ENCODE measurements around the gene GPR153. TPM values are rescaled to one million over a fixed set of nuclear protein-coding genes. Genes with fewer than 3 reads are reported as not detected.

The GPR153 gene
- total RNA-seq, 1 experiment from 2014 or later = 3.0 TPM

- DNase-seq (ENCODE audit: low read depth) = no peak
Observed at GRCh38 chr1:6269720-6270400, 9.0 kb upstream of the GPR153 start.

DNA sequence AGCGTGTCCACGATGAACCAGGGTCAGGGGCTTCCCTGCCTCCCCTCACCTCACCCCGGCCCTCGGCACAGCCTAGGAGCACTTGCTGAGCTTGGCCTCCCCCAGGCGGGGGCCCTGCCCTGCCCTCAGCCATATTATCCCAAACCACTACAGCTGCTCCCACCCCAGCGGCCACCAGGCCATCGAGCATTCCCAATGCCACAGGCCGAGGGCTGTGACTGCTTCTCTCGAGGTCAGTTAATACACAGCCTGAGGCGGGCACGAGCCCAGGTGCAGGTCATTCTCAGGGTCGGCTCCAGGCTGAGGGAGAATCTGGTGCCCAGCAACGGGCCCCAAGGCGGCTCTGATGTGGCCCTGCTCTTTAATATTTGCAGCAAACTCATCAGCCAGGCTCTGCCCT lies 8.4 kb upstream of the GPR153 start:
- DNase-seq (ENCODE audit: low read depth) = no peak

- DNase-seq (ENCODE audit: low read depth) = no peak
Observed at GRCh38 chr1:6268415-6268814, 7.5 kb upstream of the GPR153 start.

- no peak for DNase-seq (ENCODE audit: low read depth)
Observed at GRCh38 chr1:6267686-6268322, 6.9 kb upstream of the GPR153 start.

DNA sequence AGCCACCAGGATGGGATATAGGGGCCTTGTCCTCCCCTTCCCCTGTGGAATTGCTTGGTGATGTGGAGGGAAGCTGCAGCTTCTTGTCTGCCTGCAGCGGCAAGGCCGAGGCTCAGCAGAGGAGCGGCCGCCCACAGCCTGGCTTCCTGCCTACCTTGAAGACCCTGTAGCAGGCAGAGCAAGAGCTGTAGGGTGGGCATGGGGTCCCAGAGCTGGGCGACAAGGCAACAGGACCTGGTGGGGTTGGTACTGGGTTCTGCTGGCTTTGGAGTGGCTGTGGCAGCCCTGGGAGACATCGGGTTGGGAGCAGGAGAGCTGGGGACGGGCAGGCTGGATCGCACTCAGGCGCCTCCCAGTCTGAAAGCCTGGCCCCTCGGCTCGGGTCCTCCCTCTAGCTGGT lies 5.7 kb upstream of the GPR153 start:
- no peak for DNase-seq (ENCODE audit: low read depth)

DNA sequence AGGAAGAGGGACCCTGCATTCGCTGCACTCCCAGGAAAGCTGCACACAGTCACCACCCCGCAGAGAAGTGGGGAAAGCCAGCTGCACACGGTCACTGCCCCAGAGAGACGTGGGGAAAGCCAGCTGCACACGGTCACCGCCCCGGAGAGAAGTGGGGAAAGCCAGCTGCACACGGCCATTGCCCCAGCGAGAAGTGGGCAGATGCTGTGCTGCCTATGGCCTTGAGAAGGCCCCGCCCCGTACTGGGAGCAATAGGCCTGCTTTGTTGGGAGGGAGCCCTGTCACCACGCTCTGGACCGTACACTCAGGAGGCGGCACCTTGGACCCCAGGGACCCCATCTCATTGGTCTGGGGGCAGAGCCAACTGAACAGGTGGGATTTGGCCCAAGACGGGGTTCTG lies 4.3 kb upstream of the GPR153 start:
- no peak for DNase-seq (ENCODE audit: low read depth)

DNA sequence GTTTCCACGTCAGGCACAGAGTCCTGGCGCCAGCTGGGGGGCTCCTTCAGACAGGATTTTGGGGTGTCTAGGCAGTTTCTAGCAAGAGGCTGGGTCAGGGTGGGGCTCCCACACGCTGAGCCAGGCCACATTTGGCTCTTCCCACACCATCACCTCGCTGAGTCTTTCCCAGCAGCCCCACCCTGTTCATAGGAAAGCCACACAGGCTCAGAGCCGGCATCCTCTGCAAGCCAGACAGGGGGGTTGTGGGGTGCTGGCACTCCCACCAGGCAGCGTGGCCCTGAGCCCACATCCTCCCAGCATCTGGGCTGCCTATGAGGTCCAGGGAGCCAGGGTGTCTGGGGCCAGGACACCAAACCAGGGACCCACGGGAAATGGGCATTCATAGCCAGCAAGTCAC lies 2.8 kb upstream of the GPR153 start:
- no peak for DNase-seq (ENCODE audit: low read depth)

GRCh38 chr1:6262555-6263420 lies 1.9 kb upstream of the GPR153 start:
- DNase-seq (ENCODE audit: low read depth) = no peak

GRCh38 chr1:6261615-6261995 lies 707 bp upstream of the GPR153 start:
- no peak for DNase-seq (ENCODE audit: low read depth)

GRCh38 chr1:6260433-6260934 lies 414 bp downstream of the GPR153 start:
- DNase-seq (ENCODE audit: low read depth) = peak; percentile 61

- DNase-seq (ENCODE audit: low read depth) = peak; percentile 86
Observed at GRCh38 chr1:6259491-6260362, 1.2 kb downstream of the GPR153 start.

DNA sequence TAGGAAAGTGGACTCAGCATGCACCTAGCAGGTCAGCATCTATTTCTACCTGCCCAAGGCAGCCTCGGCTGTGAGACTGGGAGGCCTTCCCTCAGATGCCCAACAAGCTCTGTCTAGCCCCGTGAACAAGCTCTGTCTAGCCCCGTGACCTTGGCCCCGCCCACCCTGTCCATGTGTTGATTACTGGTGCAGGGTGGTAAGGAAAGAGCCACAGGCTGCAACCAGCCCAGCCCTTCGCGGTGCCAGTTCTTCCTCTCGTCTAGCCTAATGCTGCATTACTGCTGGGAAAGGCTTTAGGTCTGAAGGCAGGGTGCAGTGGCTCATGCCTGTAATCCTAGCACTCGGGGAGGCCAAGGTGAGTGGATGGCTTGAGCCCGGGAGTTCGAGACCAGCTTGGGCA lies 2.2 kb downstream of the GPR153 start:
- DNase-seq (ENCODE audit: low read depth) = no peak

- DNase-seq (ENCODE audit: low read depth) = no peak
Observed at GRCh38 chr1:6257541-6258069, 3.3 kb downstream of the GPR153 start.

DNA sequence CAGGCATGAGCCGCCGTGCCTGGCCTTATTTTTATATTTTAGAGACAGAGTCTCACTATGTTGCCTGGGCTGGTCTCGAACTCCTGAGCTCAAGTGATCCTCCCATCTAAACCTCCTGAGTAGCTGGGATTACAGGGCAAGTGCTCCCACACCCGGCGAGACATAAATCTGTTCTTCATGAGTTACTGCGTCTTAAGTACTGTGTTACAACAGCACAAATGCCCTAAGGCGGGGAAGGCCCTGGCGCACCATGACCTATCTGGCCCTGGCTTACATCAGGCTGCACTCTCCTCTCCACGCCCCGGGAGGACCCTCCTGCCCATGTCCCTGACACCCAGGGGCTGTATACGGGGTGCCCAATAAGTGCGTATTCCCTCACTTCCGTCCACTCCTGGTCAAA lies 4.3 kb downstream of the GPR153 start:
- DNase-seq (ENCODE audit: low read depth) = no peak

DNA sequence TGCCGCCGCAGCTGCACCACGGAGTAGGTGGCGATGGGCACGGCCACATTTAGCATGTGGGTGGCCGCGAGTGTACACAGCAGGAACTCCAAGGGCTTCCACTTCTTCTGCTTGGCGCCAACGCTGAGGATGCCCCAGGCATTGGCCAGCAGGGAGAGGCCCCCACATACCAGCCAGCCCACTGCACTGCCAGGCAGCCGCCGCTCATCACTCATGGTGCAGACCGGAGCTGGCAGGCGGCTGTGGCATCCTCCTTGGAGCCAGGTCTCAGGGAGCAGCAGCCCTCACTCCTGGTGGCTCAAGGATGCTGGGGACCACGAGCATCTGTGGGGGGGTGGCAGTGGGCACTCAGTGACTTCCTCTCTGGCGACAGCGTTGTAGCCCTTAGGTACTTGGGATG lies 6.2 kb downstream of the GPR153 start:
- no peak for DNase-seq (ENCODE audit: low read depth)

DNA sequence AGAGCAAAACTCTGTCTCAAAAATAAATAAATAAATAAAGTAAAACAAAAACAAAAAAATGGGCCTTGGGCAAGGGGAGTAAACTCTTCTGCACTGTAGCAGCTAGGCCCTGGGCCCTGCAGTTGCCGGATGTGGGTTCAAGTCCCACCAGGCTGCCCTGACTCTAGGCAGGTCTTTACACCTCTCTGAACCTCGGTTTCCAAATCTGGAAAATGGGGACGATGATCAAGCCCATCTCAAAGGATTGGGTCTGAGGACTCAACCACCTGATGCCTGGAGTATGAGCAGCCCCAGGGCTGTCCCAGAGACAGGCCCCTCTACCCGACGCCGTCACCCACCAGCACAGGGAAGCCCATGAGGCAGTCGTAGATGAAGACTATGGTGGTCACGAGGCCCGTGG lies 7.5 kb downstream of the GPR153 start:
- no peak for DNase-seq (ENCODE audit: low read depth)

DNA sequence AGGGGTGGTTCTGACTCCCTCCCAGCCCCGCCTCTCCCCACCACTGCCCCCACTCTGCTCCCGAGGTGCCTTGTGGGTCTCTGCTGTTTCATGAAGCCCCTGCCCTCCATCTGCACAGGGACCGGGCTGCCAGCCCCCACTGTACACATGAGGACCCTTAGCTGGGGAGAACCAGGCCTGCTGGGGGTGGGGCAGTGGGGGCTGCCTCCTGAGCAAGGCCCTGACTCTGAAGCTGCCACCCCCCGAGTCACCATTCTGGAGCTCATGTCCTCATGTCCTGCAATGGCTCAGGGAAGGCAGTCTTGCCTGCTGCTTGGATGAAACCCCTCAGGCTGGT lies 8.6 kb downstream of the GPR153 start:
- no peak for DNase-seq (ENCODE audit: low read depth)

GRCh38 chr1:6251681-6252373 lies 9.1 kb downstream of the GPR153 start:
- DNase-seq (ENCODE audit: low read depth) = no peak

GRCh38 chr1:6251233-6251632 lies 9.7 kb downstream of the GPR153 start:
- DNase-seq (ENCODE audit: low read depth) = no peak

GRCh38 chr1:6249739-6250689 lies 10.9 kb downstream of the GPR153 start:
- no peak for DNase-seq (ENCODE audit: low read depth)
